Measurements from ENCODE around the gene C1orf159.

C1orf159 gene

GRCh38 chr1:1047963-1048362 lies 67.9 kb downstream of the C1orf159 start:
- DNase-seq (ENCODE audit: low read depth), result no peak
- H3K4me3 ChIP-seq (ENCODE audit: low read depth, low read length), result no peak overlapping the region

- no peak for DNase-seq (ENCODE audit: low read depth)
- no peak overlapping the region for H3K4me3 ChIP-seq (ENCODE audit: low read depth, low read length)
Measured at GRCh38 chr1:1047407-1047806, 68.5 kb downstream of the C1orf159 start.

GRCh38 chr1:1046767-1047166 lies 69.1 kb downstream of the C1orf159 start:
- DNase-seq (ENCODE audit: low read depth), result no peak
- no peak overlapping the region for H3K4me3 ChIP-seq (ENCODE audit: low read depth, low read length)

GRCh38 chr1:1046243-1046642 lies 69.6 kb downstream of the C1orf159 start:
- no peak for DNase-seq (ENCODE audit: low read depth)
- H3K4me3 ChIP-seq (ENCODE audit: low read depth, low read length), result no peak overlapping the region

- no peak overlapping the region for H3K4me3 ChIP-seq (ENCODE audit: low read depth, low read length)
- DNase-seq (ENCODE audit: low read depth), result no peak
Measured at GRCh38 chr1:1045129-1045528, 70.8 kb downstream of the C1orf159 start.

- H3K4me3 ChIP-seq (ENCODE audit: low read depth, low read length), result no peak overlapping the region
- no peak for DNase-seq (ENCODE audit: low read depth)
Measured at GRCh38 chr1:1044455-1045078, 71.3 kb downstream of the C1orf159 start.

- no peak overlapping the region for H3K4me3 ChIP-seq (ENCODE audit: low read depth, low read length)
- no peak for DNase-seq (ENCODE audit: low read depth)
Measured at GRCh38 chr1:1043921-1044320, 72.0 kb downstream of the C1orf159 start.

GRCh38 chr1:1043411-1043810 lies 72.5 kb downstream of the C1orf159 start:
- no peak for DNase-seq (ENCODE audit: low read depth)

GRCh38 chr1:1042835-1043234 lies 73.1 kb downstream of the C1orf159 start:
- no peak overlapping the region for H3K4me3 ChIP-seq (ENCODE audit: low read depth, low read length)
- DNase-seq (ENCODE audit: low read depth), result no peak

More at GRCh38 chr1:1043411-1043810, 72.5 kb downstream of the C1orf159 start:
- H3K4me3 ChIP-seq (ENCODE audit: low read depth, low read length), result no peak overlapping the region

GRCh38 chr1:1041873-1042272 lies 74.0 kb downstream of the C1orf159 start:
- no peak for DNase-seq (ENCODE audit: low read depth)

GRCh38 chr1:1041092-1041523 lies 74.8 kb downstream of the C1orf159 start:
- no peak for DNase-seq (ENCODE audit: low read depth)
- peak overlapping the region; percentile 13 for H3K4me3 ChIP-seq (ENCODE audit: low read depth, low read length)

More at GRCh38 chr1:1041873-1042272, 74.0 kb downstream of the C1orf159 start:
- H3K4me3 ChIP-seq (ENCODE audit: low read depth, low read length), result no peak overlapping the region

GRCh38 chr1:1040004-1040991 lies 75.6 kb downstream of the C1orf159 start:
- peak overlapping the region; percentile 48 for H3K4me3 ChIP-seq (ENCODE audit: low read depth, low read length)
- DNase-seq (ENCODE audit: low read depth), result peak; percentile 64

- no peak for DNase-seq (ENCODE audit: low read depth)
- no peak overlapping the region for H3K4me3 ChIP-seq (ENCODE audit: low read depth, low read length)
Measured at GRCh38 chr1:1039145-1039910, 76.6 kb downstream of the C1orf159 start.

GRCh38 chr1:1038694-1039093 lies 77.2 kb downstream of the C1orf159 start:
- H3K4me3 ChIP-seq (ENCODE audit: low read depth, low read length), result no peak overlapping the region
- DNase-seq (ENCODE audit: low read depth), result no peak

GRCh38 chr1:1037366-1038327 lies 78.2 kb downstream of the C1orf159 start:
- no peak overlapping the region for H3K4me3 ChIP-seq (ENCODE audit: low read depth, low read length)
- DNase-seq (ENCODE audit: low read depth), result no peak

- no peak overlapping the region for H3K4me3 ChIP-seq (ENCODE audit: low read depth, low read length)
Measured at GRCh38 chr1:1035291-1035943, 80.5 kb downstream of the C1orf159 start.

GRCh38 chr1:1034439-1034781 lies 81.5 kb downstream of the C1orf159 start:
- DNase-seq (ENCODE audit: low read depth), result no peak
- H3K4me3 ChIP-seq (ENCODE audit: low read depth, low read length), result no peak overlapping the region

More at GRCh38 chr1:1035291-1035943, 80.5 kb downstream of the C1orf159 start:
- no peak for DNase-seq (ENCODE audit: low read depth)

GRCh38 chr1:1033731-1034438 lies 82.0 kb downstream of the C1orf159 start:
- DNase-seq (ENCODE audit: low read depth), result no peak
- peak overlapping the region; percentile 28 for H3K4me3 ChIP-seq (ENCODE audit: low read depth, low read length)

All from skeletal muscle cell (primary cell).